PC-9 (cell line): ENCODE data around the gene SCG5. TPM values are rescaled to one million over a fixed set of nuclear protein-coding genes. Genes with fewer than 3 reads are reported as not detected.

Source experiments
- BruUV-seq: library from RNA; stranded (reverse); fragments of 400-500 nt; replicated peaks from 2 replicates; lab custom pipeline; 2021; lab: Mats Ljungman, UMichigan
- CTCF ChIA-PET: fragments of 300-600 bp; sonication (Branson Sonifier 250); formaldehyde crosslinking; loops from one replicate; lab custom pipeline; 2022; ENCODE audit warnings: antibody characterized with exemption; lab: Charles Lee
- POLR2A ChIA-PET: fragments of 300-600 bp; sonication (Branson Sonifier 250); formaldehyde crosslinking; loops from one replicate; lab custom pipeline; 2022; ENCODE audit warnings: antibody characterized with exemption; ENCODE audit not compliant: unreplicated experiment; lab: Charles Lee
- DNase-seq, 2 experiments: peaks; one replicate each; pipeline versions ENCODE4 v3.0.0 to v3.0.0-alpha.2; 2015 to 2022; ENCODE audit warnings: mixed read lengths in 1 of 2
- H2AFZ ChIP-seq: fragments of 200-600 bp; sonication (generic); 2 replicates; pipeline ENCODE4 v1.8.1; 2017; ENCODE audit warnings: antibody characterized with exemption
- H3F3A ChIP-seq: fragments of 200-600 bp; sonication (generic); 2 replicates; pipeline ENCODE4 v1.8.1; 2017; ENCODE audit warnings: antibody characterized with exemption, mild to moderate bottlenecking, low read depth; ENCODE audit not compliant: insufficient read depth
- H3K27ac ChIP-seq: fragments of 200-600 bp; sonication (generic); 2 replicates; pipeline ENCODE4 v1.6.1; 2016; ENCODE audit warnings: mixed run types
- H3K27me3 ChIP-seq: fragments of 200-600 bp; sonication (generic); 2 replicates; pipeline ENCODE4 v1.6.1; 2016; ENCODE audit warnings: low read depth, mixed run types; ENCODE audit not compliant: insufficient read depth
- H3K36me3 ChIP-seq: fragments of 200-600 bp; sonication (generic); 2 replicates; pipeline ENCODE4 v1.6.1; 2016; ENCODE audit warnings: low read depth, mixed run types
- H3K4me1 ChIP-seq: fragments of 200-600 bp; sonication (generic); replicated peaks from 2 replicates; pipeline ENCODE4 v1.6.1; 2016; ENCODE audit warnings: mixed run types; ENCODE audit not compliant: insufficient read depth
- H3K4me2 ChIP-seq: fragments of 200-600 bp; sonication (generic); 2 replicates; pipeline ENCODE4 v1.6.1; 2017; ENCODE audit warnings: mixed run types
- H3K4me3 ChIP-seq: fragments of 200-600 bp; sonication (generic); 2 replicates; pipeline ENCODE4 v1.6.1; 2016; ENCODE audit warnings: mixed run types
- H3K79me2 ChIP-seq: fragments of 200-600 bp; sonication (generic); 2 replicates; pipeline ENCODE4 v1.6.1; 2017; ENCODE audit warnings: low read depth, mixed run types
- H3K9me2 ChIP-seq: fragments of 200-600 bp; sonication (generic); 2 replicates; pipeline ENCODE4 v1.8.1; 2017; ENCODE audit warnings: mild to moderate bottlenecking; ENCODE audit not compliant: insufficient read depth
- H3K9me3 ChIP-seq: fragments of 200-600 bp; sonication (generic); 2 replicates; pipeline ENCODE4 v1.8.1; 2016; ENCODE audit warnings: low read depth; ENCODE audit not compliant: insufficient read depth
- H4K20me1 ChIP-seq: fragments of 200-600 bp; sonication (generic); 2 replicates; pipeline ENCODE4 v1.8.1; 2017; ENCODE audit not compliant: insufficient read depth
- CTCF ChIP-seq: fragments of 200-600 bp; sonication (generic); conservative IDR thresholded peaks from 2 replicates; pipeline ENCODE4 v1.6.1; 2017; ENCODE audit warnings: mixed run types, antibody characterized with exemption, mild to moderate bottlenecking, moderate library complexity
- EZH2 ChIP-seq: fragments of 200-600 bp; sonication (generic); IDR thresholded peaks from 2 replicates; pipeline ENCODE4 v1.8.0; 2017; ENCODE audit warnings: antibody characterized with exemption, low read depth
- intact Hi-C: fragments of 100-400 bp; cut with micrococcal nuclease; formaldehyde crosslinking; loops from one replicate; pipeline ENCODE4 v1.10.0; 2022; ENCODE audit not compliant: unreplicated experiment
- total RNA-seq: library from RNA; stranded (reverse); gene quantifications from 2 replicates; pipeline ENCODE4 v1.2.3, GENCODE V29; 2021

Gene SCG5
- total RNA-seq, 1 experiment from 2014 or later, result 0.39 TPM

DNA sequence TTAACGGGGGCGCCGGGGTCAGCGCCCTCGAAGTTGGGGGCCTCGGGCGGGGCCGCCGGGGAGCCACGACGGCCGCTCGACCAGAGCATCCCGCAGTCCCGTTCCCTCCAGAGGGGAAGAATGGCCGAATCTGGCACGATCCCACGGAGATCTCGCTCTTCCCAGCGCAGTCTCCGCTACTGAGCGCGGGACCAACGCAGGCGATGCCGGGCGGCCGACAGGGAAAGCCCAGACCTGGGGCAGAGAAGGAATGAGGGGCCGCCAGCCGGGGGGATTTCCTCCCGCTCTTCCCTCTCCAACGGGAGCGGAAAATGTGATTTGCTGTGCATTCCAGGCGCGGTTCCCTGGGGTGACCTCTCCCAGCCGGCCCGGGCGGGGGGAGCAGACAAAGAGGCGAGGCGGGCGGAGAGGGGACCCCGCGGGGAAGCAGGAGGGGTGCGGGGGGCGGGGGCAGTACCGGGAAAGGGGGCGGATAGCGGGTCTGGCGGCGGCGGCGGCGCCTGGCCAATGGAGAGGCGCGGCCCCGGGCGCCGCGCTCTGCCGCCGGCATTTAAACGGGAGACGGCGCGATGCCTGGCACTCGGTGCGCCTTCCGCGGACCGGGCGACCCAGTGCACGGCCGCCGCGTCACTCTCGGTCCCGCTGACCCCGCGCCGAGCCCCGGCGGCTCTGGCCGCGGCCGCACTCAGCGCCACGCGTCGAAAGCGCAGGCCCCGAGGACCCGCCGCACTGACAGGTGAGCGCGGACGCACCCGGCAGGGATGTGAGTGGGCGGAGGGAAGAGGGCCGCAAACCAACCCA is 76.1 kb downstream of the SCG5 start, which contains the start of gene GREM1:
Gene GREM1, plus strand, starts transcription at position 579 of the 801 bp plus-strand sequence. CDS start 12,687 bp downstream, outside the sequence.
- TF ChIP-seq EZH2 (no peak), CTCF (no peak)
- intact Hi-C loops, result no loop called here
- Histone ChIP-seq H3K79me2 (no peaks in the 10 kb centered on the region), H2AFZ (no peak within 1 kb of the TSS), H4K20me1 (no peaks in the 10 kb centered on the region), H3K27me3 (no peaks in the 10 kb centered on the region), H3K27ac (no peak within 1 kb of the TSS), H3K9me3 (no peaks in the 10 kb centered on the region), H3F3A (no peaks in the 10 kb centered on the region), H3K36me3 (no peaks in the 10 kb centered on the region), H3K4me1 (no peaks in the 10 kb centered on the region), H3K4me3 (no peak within 1 kb of the TSS), H3K9me2 (no peaks in the 10 kb centered on the region), H3K4me2 (no peak within 1 kb of the TSS)
- ChIA-PET CTCF (no interaction called here), POLR2A (no interaction called here)
- BruUV-seq, result no TSS peak
- DNase-seq, result no peak

- TF ChIP-seq EZH2 (no peak), CTCF (no peak)
Measured at GRCh38 chr15:32718227-32718820, 76.8 kb downstream of the SCG5 start.

DNA sequence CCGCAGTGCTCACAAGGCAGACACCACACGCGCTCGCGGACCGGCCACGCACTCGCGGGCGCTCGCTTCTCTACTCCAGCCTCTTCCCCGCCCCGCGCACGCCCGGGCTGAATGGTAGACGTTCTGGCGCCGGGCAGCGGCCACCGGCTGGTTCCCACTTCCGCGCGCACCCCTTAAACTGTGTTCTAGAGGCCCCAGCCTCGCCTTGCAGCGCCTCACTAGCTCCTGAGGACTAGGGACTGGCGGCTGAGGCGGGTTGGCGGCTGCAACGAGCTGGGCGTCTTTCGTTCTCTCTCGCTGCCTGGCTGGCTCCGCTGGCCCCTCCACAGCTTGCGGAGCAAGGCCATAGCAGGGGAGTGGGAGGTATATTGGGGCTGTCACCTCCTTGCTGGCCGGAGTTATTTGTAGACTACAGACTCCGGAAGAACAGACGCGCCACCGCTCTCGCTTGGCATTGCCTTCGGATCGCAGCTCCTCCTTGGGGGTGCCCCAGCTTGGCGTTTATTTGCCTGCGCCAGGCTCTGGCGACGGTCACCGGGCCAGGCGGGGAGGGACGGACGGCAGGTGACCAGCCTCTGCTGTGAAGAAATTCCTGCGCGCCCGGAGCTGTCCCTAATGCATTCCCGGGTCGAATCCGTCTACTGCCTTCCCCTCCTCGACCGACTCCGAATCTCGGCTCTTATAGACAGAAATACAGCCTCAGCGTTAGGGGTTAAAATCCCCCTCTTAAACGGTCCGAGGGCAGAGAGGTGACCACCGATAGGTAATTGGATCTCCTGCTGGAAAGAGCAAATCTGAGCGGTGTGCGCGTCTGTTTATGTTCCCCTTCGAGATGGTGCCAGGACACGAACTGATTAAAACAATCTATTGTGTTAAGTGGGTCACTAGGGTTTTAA is 77.6 kb downstream of the SCG5 start:
- Histone ChIP-seq H3K27ac (no peak overlapping the region), H2AFZ (no peak overlapping the region), H4K20me1 (no peaks in the 10 kb centered on the region), H3K9me3 (no peaks in the 10 kb centered on the region), H3K79me2 (no peaks in the 10 kb centered on the region), H3K4me2 (no peak overlapping the region), H3K36me3 (no peaks in the 10 kb centered on the region), H3K27me3 (no peaks in the 10 kb centered on the region), H3F3A (no peaks in the 10 kb centered on the region), H3K9me2 (no peaks in the 10 kb centered on the region), H3K4me3 (no peak overlapping the region), H3K4me1 (no peaks in the 10 kb centered on the region)
- intact Hi-C loops, result no loop called here
- BruUV-seq, result no TSS peak
- DNase-seq, result no peak
- CTCF ChIA-PET, result no interaction called here
- POLR2A ChIA-PET, result no interaction called here
- TF ChIP-seq EZH2 (no peak), CTCF (no peak)

More at GRCh38 chr15:32718227-32718820, 76.8 kb downstream of the SCG5 start:
- H3K9me2 ChIP-seq, result no peaks in the 10 kb centered on the region
- H4K20me1 ChIP-seq, result no peaks in the 10 kb centered on the region
- no peaks in the 10 kb centered on the region for H3K36me3 ChIP-seq
- H3K27me3 ChIP-seq, result no peaks in the 10 kb centered on the region
- no peaks in the 10 kb centered on the region for H3F3A ChIP-seq
- intact Hi-C loops, result no loop called here
- no peak overlapping the region for H3K4me2 ChIP-seq
- no peaks in the 10 kb centered on the region for H3K79me2 ChIP-seq
- no peak overlapping the region for H3K27ac ChIP-seq
- H3K4me3 ChIP-seq, result no peak overlapping the region
- ChIA-PET POLR2A (no interaction called here), CTCF (no interaction called here)
- no peaks in the 10 kb centered on the region for H3K4me1 ChIP-seq
- no peak overlapping the region for H2AFZ ChIP-seq
- DNase-seq, result no peak
- H3K9me3 ChIP-seq, result no peaks in the 10 kb centered on the region
- BruUV-seq, result no TSS peak
